SJSA1 (cell line): ENCODE measurements around the gene TRAF3IP1. TPM values are rescaled to one million over a fixed set of nuclear protein-coding genes. Genes with fewer than 3 reads are reported as not detected.
"Not testable (repeated sequence)": the region's sequence is repeated elsewhere in the genome, so short reads cannot be mapped to it uniquely, and the experiment has no call there.

Source experiments
- DNase-seq, 2 experiments: peaks; one replicate each; pipeline ENCODE4 v3.0.0-alpha.2; 2015 to 2020; ENCODE audit warnings: low spot score in 2 of 2, low read depth in 1 of 2
- H3K27ac ChIP-seq: fragments of 250-450 bp; sonication (Bioruptor Pico); 2 replicates; pipeline ENCODE4 v1.5.1; 2020; ENCODE audit warnings: mild to moderate bottlenecking, moderate library complexity
- H3K27me3 ChIP-seq: fragments of 250-450 bp; sonication (Bioruptor Pico); replicated peaks from 2 replicates; pipeline ENCODE4 v1.5.1; 2020; ENCODE audit warnings: mild to moderate bottlenecking, moderate library complexity
- H3K36me3 ChIP-seq: fragments of 250-450 bp; sonication (Bioruptor Pico); 2 replicates; pipeline ENCODE4 v1.5.1; 2020; ENCODE audit warnings: mild to moderate bottlenecking
- H3K4me1 ChIP-seq: fragments of 250-450 bp; sonication (Bioruptor Pico); replicated peaks from 2 replicates; pipeline ENCODE4 v1.6.1; 2021; ENCODE audit warnings: mild to moderate bottlenecking
- H3K4me3 ChIP-seq: fragments of 250-450 bp; sonication (Bioruptor Pico); 2 replicates; pipeline ENCODE4 v1.5.1; 2020; ENCODE audit warnings: mild to moderate bottlenecking
- H3K9me3 ChIP-seq: fragments of 250-450 bp; sonication (Bioruptor Pico); replicated peaks from 2 replicates; pipeline ENCODE4 v1.5.1; 2020; ENCODE audit warnings: mild to moderate bottlenecking
- total RNA-seq: library from RNA; depleted of rRNA; stranded (reverse); fragments of >200 nt; shearing (Covaris generic); gene quantifications from 2 replicates; pipeline ENCODE4 v1.2.3, GENCODE V29; 2014

TRAF3IP1 gene
- total RNA-seq, 1 experiment from 2014 or later: 12.7 TPM

DNA sequence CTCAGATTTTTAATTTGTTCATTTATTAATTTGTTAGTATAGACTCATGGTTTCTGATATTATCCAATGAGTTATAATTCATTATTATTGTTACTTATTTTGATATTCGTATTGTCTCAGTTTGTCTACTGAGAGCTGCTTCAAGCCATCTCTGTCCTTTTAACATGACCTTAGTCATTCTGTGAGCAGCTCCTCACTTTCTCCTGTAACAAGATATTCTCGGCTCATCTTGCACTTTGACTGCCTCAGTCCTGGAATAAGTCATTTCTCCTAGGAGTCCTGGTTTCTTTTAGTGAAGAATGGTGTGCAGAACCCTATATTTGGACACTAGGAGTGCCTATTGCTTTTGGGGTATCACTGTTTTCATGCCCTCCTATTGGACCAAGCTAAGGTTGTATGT lies 119.6 kb downstream of the TRAF3IP1 start:
- peaks cover 84% of the 10 kb centered on the region for H3K36me3 ChIP-seq
- no peaks in the 10 kb centered on the region for H3K27me3 ChIP-seq
- peak overlapping the region; percentile 88 for H3K27ac ChIP-seq
- H3K4me3 ChIP-seq: no peak overlapping the region
- DNase-seq: no peak
- peaks cover 46% of the 10 kb centered on the region for H3K4me1 ChIP-seq
- H3K9me3 ChIP-seq: no peaks in the 10 kb centered on the region

DNA sequence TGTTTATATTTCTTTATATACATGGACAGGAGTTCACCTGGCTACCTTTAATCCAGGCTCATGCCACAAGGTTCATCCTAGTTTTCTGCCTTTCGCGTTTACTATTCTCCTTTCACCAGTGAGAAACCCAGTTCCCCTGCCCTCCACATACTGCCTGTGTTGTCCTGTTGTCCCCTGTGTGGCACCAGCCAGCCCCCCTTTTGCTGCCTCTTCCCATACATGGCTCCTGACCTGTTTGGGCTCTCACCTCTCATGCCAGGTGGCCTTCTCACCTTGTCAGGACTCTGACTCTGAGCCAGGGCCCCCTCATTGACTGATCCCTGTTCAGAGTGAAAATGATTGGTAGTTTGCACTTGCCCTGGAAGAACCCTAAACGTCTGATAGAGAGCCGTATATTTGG lies 120.0 kb downstream of the TRAF3IP1 start:
- DNase-seq: no peak
- Histone ChIP-seq H3K4me3 (no peak overlapping the region), H3K27me3 (no peaks in the 10 kb centered on the region), H3K9me3 (no peaks in the 10 kb centered on the region), H3K4me1 (peaks cover 42% of the 10 kb centered on the region), H3K36me3 (peaks cover 84% of the 10 kb centered on the region), H3K27ac (peak overlapping the region; percentile 88)

DNA sequence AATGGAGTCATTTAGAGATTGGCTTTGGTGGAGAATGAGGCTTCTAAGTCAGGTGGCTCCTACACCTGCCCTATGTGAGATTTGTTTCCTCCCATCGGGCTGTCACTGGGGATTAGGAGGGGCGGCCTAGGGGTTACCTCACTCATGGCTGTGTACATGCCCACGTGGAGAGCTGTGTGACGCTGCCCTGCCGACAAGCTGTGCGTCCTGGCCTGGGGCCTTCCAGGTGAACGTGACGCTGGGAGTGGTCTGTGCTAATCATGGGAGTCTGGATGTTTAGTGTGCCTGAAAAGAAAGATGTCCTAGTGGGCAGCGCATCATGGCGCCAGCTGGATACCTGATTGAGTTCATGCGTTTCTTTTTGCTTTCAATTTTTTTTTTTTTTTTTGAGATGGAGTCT lies 120.4 kb downstream of the TRAF3IP1 start:
- H3K36me3 ChIP-seq: peaks cover 84% of the 10 kb centered on the region
- H3K27ac ChIP-seq: peak overlapping the region; percentile 88
- H3K27me3 ChIP-seq: no peaks in the 10 kb centered on the region
- H3K4me3 ChIP-seq: no peak overlapping the region
- peaks cover 38% of the 10 kb centered on the region for H3K4me1 ChIP-seq
- no peaks in the 10 kb centered on the region for H3K9me3 ChIP-seq
- no peak for DNase-seq

DNA sequence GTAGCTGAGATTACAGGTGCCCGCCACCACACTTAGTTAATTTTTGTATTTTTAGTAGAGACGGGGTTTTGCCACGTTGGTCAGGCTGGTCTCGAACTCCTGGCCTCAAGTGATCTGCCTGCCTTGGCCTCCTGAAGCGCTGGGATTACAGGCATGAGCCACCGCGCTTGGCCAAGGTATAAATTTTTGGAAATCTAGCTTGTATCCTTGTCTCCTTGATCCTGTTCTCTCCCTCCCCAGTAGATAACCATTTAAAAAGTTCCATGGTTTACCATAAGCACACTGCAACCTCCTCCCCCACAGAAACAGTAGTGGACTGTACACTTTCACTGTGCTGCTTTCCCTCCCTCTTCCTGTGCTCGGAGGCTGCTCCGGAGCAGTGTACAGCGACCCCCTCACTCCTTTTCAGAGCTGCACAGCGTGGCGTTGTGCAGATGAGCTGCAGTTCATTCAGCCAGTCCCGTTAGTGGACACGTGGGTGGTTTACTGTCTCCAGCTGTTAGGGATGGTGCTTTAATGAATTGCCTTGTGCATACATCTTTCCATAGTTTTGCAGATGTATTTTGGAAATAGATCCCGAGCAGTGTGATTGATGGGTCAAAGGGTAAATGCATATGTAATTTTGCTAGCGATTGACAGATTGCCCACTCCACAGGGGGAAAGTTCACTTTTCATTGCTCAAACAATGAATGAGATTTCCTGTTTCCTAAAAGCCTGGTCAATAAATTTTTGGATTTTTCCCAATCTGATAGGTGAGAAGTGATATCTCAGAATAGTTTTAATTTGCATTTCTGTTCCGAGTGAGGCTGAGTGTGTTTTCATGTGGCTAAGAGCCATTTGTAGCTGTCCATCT lies 121.2 kb downstream of the TRAF3IP1 start:
- Histone ChIP-seq H3K36me3 (peaks cover 84% of the 10 kb centered on the region), H3K27me3 (no peaks in the 10 kb centered on the region), H3K4me1 (peaks cover 30% of the 10 kb centered on the region), H3K4me3 (no peak overlapping the region), H3K27ac (no peak overlapping the region), H3K9me3 (no peaks in the 10 kb centered on the region)
- DNase-seq: no peak

DNA sequence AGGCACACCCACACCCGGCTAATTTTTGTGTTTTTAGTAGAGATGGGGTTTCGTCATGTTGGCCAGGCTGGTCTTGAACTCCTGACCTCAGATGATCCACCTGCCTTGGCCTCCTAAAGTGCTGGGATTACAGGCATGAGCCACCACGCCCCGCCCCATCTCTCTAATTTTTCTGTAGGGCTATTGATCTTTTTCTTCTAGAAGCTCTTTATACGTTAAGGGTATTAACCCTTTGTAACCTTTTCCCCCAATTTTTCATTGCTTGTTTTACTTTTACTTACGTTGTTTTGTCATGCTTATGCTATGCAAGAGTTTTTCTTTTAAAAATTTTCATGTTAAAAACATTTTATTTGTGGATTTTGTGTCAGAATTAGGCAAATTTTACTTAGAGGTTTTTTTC lies 121.9 kb downstream of the TRAF3IP1 start:
- peaks cover 25% of the 10 kb centered on the region for H3K4me1 ChIP-seq
- peaks cover 84% of the 10 kb centered on the region for H3K36me3 ChIP-seq
- H3K9me3 ChIP-seq, DNase-seq, H3K27ac ChIP-seq, H3K4me3 ChIP-seq, H3K27me3 ChIP-seq: not testable (repeated sequence)

DNA sequence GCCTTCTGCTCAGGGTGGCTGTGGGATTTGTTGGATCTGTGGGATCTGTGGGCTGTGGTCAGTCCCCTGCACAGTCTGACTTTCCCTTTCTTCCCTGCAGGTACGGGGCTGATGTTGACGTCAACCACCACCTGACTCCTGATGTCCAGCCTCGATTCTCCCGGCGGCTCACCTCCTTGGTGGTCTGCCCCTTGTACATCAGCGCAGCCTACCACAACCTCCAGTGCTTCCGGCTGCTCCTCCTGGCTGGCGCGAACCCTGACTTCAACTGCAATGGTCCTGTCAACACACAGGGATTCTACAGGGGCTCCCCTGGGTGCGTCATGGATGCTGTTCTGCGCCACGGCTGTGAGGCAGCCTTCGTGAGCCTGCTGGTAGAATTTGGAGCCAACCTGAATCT lies 123.9 kb downstream of the TRAF3IP1 start:
- Histone ChIP-seq H3K36me3 (peaks cover 87% of the 10 kb centered on the region), H3K4me1 (peaks cover 15% of the 10 kb centered on the region), H3K4me3 (no peak overlapping the region), H3K27me3 (no peaks in the 10 kb centered on the region), H3K9me3 (no peaks in the 10 kb centered on the region), H3K27ac (no peak overlapping the region)
- DNase-seq: peak in 1 of 2 experiments; percentile 36

DNA sequence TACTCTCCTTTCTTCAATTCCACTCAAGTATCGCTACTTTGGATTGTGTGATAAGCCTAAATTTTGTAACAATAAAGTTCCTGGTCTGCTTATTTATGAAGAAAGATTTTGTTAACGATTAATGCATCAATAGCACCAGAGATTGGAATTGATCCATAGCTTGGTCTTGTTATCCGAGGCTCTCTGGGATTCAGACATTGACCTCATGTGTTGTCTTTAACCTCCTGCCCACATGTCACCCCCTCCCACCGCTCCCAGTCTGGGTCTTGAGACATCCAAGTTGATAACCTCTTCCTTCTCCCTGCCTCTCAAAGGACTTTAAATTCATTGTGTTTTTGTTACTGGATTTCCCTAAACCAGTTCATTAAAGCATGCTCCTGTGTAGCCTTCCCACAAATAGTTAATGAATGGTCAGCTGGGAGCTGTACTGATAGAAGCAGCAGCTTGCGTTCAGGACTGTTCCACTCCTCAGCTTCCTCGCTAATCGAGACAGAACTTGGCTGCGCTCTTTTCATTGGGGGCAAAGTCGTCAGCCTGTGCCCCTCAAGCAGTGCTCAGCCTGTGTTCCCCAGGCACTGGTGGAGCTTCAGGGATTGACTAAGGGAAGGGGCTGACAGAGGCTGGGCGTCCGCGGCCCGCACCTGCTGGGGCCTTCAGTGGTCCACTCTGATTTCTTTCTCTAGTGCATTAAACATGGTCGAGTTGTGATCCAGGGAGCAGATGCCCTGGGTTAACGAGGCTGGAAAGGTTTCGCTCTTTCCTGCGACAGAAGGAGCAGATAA lies 125.3 kb downstream of the TRAF3IP1 start:
- DNase-seq: no peak
- Histone ChIP-seq H3K4me1 (peaks cover 3% of the 10 kb centered on the region), H3K36me3 (peaks cover 91% of the 10 kb centered on the region), H3K4me3 (no peak overlapping the region), H3K27ac (no peak overlapping the region), H3K27me3 (no peaks in the 10 kb centered on the region), H3K9me3 (no peaks in the 10 kb centered on the region)

DNA sequence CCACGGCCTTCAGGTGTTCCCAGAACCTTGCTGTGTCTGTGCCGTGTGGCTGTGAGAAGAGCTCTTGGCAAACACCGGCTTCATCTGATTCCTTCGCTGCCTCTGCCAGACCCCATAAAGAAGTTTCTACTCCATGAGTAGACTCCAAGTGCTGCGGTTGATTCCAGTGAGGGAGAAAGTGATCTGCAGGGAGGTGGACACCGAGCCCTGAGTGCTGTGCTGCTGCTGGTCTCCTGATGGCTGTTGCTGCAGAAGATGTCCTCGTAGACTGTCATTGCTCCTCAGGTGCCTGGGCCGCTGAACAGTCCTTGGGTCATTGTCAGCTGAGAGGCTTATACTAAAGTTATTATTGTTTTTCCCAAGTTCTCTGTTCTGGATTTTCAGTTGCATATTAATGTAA lies 126.1 kb downstream of the TRAF3IP1 start:
- no peak for DNase-seq
- H3K4me1 ChIP-seq: no peaks in the 10 kb centered on the region
- H3K27me3 ChIP-seq: no peaks in the 10 kb centered on the region
- H3K27ac ChIP-seq: no peak overlapping the region
- no peak overlapping the region for H3K4me3 ChIP-seq
- H3K36me3 ChIP-seq: peaks cover 93% of the 10 kb centered on the region
- H3K9me3 ChIP-seq: no peaks in the 10 kb centered on the region

DNA sequence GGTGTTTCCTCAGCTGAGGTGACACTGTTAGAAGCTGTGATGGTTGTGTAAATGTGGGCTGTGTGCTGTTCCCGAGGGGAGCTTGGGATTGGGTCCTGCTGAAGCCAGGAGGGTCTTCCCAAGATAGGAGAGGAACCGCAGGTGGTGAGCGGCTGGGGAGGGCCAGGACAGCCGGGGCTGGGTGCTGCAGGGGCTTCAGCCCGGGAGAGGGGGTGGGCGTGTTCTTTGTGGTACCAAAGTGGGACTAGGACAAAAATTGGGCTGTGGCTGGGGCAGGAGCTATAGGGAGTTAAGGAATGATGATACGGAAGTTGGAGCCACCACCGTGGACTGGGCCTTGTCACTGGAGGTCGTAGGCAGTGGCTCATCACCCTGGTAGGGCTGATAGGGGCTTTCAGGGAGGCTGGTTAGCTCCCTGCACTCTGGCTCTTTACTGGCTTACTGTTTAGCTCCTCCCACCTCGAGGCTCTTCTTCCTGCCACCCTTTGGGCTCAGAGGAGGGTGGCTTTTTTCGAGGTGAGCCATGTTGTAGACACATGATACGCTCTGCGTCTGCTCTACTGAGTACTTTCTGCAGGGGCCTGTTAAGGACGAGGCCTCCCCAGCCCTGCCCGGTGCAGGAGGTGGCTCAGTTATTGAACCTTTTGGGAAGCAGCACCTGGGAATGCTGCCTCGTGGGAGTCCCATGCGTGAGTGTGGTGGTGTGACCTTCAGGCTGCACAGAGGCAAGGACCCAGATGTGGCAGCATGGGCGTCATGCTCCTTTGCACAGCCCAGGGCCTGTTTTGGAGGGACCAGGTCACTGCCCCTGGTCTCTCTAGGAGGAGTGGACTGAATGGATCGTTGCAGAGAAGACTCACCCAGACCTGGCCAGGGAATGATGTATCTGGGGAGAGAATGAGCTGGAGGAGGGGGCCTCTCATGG lies 128.0 kb downstream of the TRAF3IP1 start:
- Histone ChIP-seq H3K27ac (no peak overlapping the region), H3K4me3 (no peak overlapping the region), H3K27me3 (no peaks in the 10 kb centered on the region), H3K9me3 (no peaks in the 10 kb centered on the region), H3K36me3 (peaks cover 93% of the 10 kb centered on the region), H3K4me1 (no peaks in the 10 kb centered on the region)
- no peak for DNase-seq

DNA sequence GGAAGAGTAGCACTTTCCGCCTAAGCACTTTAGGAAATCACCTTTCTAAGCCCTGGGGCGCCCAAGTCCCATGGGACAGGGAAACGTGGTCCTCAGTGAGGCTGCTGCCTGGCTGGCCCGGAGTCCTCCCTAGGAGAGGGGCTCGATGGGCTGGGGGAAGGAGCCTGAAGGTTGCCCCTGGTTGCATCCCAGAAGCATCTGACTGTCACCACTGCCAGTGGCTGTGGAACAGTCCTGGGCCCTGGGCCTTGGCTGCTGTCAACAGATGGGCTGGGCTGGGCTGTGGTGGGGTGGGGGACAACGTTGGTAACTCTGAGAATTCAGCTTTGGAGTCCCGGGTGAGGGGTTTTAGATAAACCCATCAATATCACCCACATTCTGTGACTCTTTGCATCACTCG lies 128.9 kb downstream of the TRAF3IP1 start:
- Histone ChIP-seq H3K4me1 (no peaks in the 10 kb centered on the region), H3K27ac (no peak overlapping the region), H3K4me3 (no peak overlapping the region), H3K9me3 (no peaks in the 10 kb centered on the region), H3K36me3 (peaks cover 89% of the 10 kb centered on the region), H3K27me3 (no peaks in the 10 kb centered on the region)
- no peak for DNase-seq

DNA sequence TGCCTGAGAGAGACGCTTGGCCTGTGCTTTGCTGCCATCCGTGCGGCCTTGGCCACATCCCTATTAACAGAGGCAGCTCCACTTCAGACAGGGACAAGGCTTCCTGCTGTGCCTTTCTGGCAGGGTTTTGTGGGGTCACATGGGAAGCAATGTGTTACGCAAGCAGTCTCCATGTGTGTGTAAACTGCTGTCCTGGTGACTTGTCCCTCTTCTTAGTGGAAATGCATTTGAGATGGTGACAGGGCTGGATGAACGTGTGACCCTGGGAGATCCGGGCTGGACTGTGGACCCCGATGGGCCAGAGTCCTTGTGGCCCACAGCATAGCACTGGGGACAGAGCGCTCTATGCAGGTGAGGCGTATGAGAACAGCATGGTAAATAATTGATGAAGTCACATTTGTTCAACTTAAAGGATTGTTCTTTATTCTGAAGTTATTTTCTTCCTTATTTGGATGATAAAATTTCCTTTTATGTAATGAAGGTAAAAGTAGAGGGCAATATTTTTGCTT lies 129.6 kb downstream of the TRAF3IP1 start:
- Histone ChIP-seq H3K27ac (no peak overlapping the region), H3K4me3 (no peak overlapping the region), H3K36me3 (peaks cover 82% of the 10 kb centered on the region), H3K4me1 (no peaks in the 10 kb centered on the region), H3K9me3 (no peaks in the 10 kb centered on the region), H3K27me3 (no peaks in the 10 kb centered on the region)
- DNase-seq: no peak

DNA sequence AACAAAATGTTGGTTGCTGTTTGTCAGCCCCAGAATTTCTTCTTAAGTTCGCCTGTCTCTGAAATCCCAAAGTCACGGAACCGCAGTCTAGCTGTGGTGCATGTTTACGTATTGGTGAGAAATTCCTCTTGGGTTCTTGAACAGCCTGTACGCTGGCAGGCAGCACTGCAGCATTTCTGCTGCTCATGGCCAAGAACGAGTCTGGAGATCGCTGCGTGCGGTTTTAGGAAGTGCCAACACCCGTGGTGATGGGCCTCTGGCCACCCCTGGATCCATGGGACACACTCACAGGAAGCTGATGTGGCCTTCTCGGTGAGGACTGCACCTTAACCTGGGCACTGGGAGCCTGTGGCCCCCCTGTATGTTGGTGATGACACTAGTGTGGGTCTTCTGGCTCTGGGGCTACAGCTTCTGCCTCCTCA lies 130.1 kb downstream of the TRAF3IP1 start:
- no peaks in the 10 kb centered on the region for H3K4me1 ChIP-seq
- H3K4me3 ChIP-seq: no peak overlapping the region
- H3K27ac ChIP-seq: no peak overlapping the region
- DNase-seq: no peak
- no peaks in the 10 kb centered on the region for H3K27me3 ChIP-seq
- peaks cover 77% of the 10 kb centered on the region for H3K36me3 ChIP-seq
- H3K9me3 ChIP-seq: no peaks in the 10 kb centered on the region
